Activated T-cell treated with anti-CD3 and anti-CD28 coated beads for 24 hours (primary cell): ENCODE data around the gene KLHL7.
"Not testable (repeated sequence)": the region's sequence is repeated elsewhere in the genome, so short reads cannot be mapped to it uniquely, and the experiment has no call there.

Experiments used
- DNase-seq: peaks from one replicate; pipeline ENCODE4 v3.0.0-alpha.2; 2020; ENCODE audit warnings: low read depth

Gene KLHL7

GRCh38 chr7:23108995-23109394 lies 3.4 kb downstream of the KLHL7 start:
- DNase-seq, result no peak

- no peak for DNase-seq
Measured at GRCh38 chr7:23109470-23109869, 3.9 kb downstream of the KLHL7 start.

GRCh38 chr7:23114896-23115295 lies 9.3 kb downstream of the KLHL7 start:
- no peak for DNase-seq

DNA sequence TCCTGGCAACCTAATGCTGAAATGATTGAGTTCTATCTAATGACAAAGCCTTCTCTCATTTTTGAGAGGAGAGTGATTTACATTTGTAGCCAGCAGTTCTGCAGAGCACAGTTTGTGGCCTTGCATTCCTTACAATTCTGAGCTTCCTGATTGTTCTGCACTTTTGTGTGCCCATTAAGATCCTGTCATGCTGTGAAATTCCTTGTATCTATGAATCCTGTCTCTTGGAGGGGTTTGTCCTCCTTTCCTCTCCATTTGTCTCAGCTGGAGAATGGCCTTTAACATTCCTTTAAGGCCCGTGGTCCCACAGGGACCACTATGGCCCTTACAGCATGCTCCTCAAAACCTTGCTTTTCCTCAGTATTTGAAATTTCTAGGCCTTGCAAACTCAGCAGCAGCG lies 10.4 kb downstream of the KLHL7 start:
- DNase-seq, result no peak

GRCh38 chr7:23117841-23118240 lies 12.3 kb downstream of the KLHL7 start:
- DNase-seq, result no peak

DNA sequence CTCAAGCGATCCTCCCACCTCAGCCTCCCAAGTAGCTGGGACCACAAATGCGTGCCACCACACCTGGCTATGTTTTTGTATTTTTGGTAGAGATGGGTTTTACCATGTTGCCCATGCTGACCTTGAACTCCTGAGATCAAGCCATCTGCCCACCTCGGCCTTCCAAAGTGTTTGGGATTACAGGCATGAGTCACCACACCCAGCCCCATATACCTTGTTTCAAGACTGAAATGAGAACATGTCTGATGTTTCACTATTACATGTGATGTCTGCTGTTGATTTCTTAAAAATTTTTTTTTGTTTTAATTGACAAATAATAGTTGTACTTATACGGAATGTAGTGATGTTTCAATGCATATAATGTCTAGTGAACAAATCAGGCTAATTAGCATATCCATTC lies 14.5 kb downstream of the KLHL7 start:
- no peak for DNase-seq

- DNase-seq, result no peak
Measured at GRCh38 chr7:23121165-23121564, 15.6 kb downstream of the KLHL7 start.

DNA sequence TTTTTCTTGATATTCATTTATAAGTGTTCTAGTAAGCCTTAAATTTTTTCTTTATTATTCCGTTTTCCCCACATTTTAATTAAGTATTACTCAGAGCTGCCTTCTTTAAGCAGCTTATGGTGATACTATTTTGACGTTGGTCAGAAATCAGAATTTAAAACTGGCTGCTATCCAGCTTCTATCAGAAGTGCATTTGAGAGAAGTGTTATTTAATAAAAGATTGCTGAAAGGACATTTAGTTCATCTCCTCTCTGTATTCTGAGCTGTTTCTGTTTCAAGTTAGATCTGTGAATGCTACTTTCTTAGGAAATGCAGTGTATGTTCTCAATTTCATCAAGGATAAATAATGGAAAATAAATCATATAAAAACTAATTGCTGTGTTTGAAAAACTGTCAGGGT lies 17.4 kb downstream of the KLHL7 start:
- no peak for DNase-seq

GRCh38 chr7:23123465-23123864 lies 17.9 kb downstream of the KLHL7 start:
- no peak for DNase-seq

DNA sequence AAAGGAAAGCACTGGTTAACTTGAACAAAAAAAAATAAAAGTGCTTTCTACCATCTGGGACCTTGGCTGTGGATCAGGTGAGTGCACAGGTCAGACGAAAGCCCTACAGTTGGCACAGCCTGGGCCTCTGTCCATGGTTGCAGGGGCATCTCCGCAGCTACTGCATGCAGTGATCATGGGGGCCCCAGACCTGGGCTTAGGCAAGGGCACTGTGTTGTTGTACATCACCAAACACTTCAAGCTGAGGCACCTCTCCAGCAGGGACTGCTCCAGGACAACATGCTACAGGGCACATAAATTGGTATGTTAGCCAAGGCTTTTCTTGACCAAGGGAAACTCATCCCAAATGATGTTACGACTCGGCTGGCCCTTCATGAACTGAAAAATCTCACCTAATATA lies 23.5 kb downstream of the KLHL7 start:
- no peak for DNase-seq

GRCh38 chr7:23131799-23132198 lies 26.2 kb downstream of the KLHL7 start:
- not testable (repeated sequence) for DNase-seq

GRCh38 chr7:23133797-23134196 lies 28.2 kb downstream of the KLHL7 start:
- DNase-seq, result no peak

DNA sequence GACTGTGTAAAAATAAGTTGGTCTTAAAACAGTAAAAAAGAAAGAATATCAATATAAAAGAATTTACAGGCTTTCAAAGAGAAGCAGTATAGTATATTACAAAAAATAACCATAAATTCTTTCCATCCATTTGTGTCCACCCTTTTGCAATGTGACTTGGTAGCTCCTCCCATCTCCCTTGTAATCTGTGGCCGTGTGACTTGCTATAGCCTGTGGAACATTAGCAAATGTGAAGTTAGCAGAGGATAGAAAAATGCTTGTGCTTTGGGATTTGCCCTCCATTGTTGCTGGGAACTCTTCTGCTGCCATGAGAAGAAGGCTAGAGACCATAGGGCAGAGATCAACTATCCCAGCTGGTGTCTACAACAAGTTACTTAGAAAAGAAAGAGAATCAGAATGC lies 30.2 kb downstream of the KLHL7 start:
- DNase-seq, result no peak

GRCh38 chr7:23136216-23136615 lies 30.6 kb downstream of the KLHL7 start:
- no peak for DNase-seq

DNA sequence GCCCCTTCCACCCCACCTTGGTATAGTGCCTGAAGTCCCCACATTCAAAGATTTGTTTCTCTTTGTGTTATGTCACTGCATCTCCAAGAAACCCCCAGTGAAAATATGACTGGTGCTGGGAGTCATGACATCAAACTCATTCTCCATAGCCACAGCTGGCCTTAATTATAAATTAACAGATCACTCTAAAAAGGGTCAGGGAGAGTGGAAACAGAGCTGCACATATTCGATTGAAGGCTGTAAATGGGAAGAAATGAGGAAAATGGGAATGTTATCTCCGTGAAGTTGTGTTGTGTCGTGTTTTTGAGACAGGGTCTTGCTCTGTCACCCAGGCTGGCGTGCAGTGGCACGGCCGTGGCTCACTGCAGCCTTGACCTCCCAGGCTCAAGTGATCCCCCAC lies 52.1 kb downstream of the KLHL7 start:
- no peak for DNase-seq

DNA sequence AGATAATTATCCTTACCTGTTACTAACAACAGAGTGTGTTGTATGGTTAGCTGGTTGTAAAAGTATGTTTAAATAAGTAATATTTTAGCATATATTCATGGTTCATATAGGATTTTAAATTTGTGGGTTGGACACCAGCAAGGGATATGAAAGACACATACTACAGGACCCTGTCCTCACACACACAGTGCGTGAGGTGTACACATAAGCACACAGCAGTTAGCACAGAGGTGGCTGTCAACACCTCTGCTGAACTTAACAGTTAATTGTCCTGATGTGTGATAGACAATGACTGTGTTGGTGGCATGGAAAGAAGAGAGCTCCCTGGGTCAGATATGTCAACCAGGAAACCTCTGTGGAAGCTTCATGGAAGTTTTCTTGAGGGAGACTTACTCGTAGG lies 53.0 kb downstream of the KLHL7 start:
- DNase-seq, result no peak

- DNase-seq, result no peak
Measured at GRCh38 chr7:23161482-23161881, 55.9 kb downstream of the KLHL7 start.

GRCh38 chr7:23164846-23165245 lies 59.3 kb downstream of the KLHL7 start:
- DNase-seq, result no peak

DNA sequence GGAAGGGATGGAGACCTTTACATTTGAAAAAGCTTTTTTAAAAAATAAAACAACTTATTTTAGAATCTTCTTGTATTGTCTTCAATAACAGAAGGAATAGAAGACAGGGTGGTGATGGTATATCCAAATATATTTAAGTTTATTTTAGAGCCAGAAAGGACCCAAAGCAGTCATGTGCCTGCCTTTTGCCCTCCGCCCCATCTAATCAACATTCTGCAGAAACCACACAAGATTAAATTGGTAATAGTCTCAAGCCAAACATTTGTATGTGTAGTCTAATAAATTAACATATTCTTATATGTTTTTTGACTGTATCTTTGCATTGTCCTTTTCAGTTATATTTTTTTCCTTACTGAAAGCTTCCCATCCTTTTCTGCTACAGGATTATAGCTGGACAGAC lies 59.7 kb downstream of the KLHL7 start:
- DNase-seq, result no peak

GRCh38 chr7:23167691-23168090 lies 62.1 kb downstream of the KLHL7 start:
- no peak for DNase-seq

DNA sequence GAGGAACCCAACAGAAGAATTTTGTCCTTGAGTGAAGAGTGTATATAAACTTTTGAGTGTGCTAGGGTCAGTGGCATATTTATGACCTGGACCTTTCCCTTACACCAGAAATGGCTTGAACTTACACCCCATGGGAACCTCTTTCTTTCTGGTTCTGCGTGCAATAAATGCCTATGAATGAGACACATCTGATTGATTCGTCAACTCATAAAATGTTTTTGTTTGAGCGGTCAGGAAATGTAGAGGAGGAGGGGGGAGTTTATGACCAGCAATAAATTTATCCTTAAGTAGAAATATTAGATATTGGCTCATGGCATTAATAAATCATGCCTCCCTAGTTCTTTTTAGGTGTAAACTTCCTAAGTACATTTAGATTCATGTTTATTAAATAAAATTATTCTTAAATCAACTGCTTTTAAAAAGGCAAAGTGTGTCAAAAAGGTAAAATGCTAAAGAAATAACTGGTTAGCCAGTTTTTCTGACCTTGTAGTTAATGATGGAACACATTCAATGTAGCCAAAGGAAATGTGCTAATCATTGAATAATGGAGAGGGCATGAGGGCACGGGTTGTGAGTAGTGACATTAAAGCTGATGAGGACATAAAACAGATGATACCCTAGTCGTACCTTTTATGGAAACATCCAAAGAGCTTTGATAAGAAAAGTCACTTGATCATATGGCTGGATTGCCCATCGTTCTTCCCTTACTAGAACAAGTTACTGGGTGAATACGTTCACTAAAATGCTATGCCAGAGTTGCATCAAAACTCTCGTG lies 62.7 kb downstream of the KLHL7 start:
- no peak for DNase-seq

- DNase-seq, result no peak
Measured at GRCh38 chr7:23175938-23176337, 70.4 kb downstream of the KLHL7 start.

- DNase-seq, result peak; percentile 96
Measured at GRCh38 chr7:23181684-23182553, 76.3 kb downstream of the KLHL7 start, which contains the start of gene NUP42. Gene NUP42 (plus strand): TSS chr7:23182048. CDS start chr7:23182086, 38 bp downstream.
